NT2/D1 (cell line): ENCODE results near the gene POLR1A.

Experiments used
- DNase-seq: peaks from one replicate; pipeline ENCODE4 v3.0.0-alpha.2; 2011; ENCODE audit warnings: low read depth, low spot score
- H3K27me3 ChIP-seq: 2 replicates; pipeline ENCODE4 v1.6.0; 2011; ENCODE audit warnings: mild to moderate bottlenecking; ENCODE audit not compliant: insufficient read length, insufficient read depth
- H3K36me3 ChIP-seq: 2 replicates; pipeline ENCODE4 v1.6.1; 2011; ENCODE audit warnings: mild to moderate bottlenecking, low read length, mixed read lengths; ENCODE audit not compliant: insufficient read depth, insufficient read length
- H3K4me1 ChIP-seq: 2 replicates; pipeline ENCODE4 v1.5.1; 2011; ENCODE audit not compliant: insufficient read depth, insufficient read length
- H3K4me3 ChIP-seq: 2 replicates; pipeline ENCODE4 v1.5.1; 2011; ENCODE audit warnings: low read depth; ENCODE audit not compliant: insufficient read length
- H3K9ac ChIP-seq: 2 replicates; pipeline ENCODE4 v1.6.0; 2011; ENCODE audit warnings: low read depth; ENCODE audit not compliant: insufficient read length
- H3K9me3 ChIP-seq: 2 replicates; pipeline ENCODE4 v1.5.1; 2011; ENCODE audit warnings: mild to moderate bottlenecking, low read length; ENCODE audit not compliant: insufficient read depth
- SUZ12 ChIP-seq: IDR thresholded peaks from 2 replicates; pipeline ENCODE4 v1.6.1; 2011; ENCODE audit not compliant: insufficient read length, insufficient read depth; ENCODE audit errors: extremely low read depth
- YY1 ChIP-seq: IDR thresholded peaks from 2 replicates; pipeline ENCODE4 v1.6.1; 2011; ENCODE audit not compliant: insufficient read length, insufficient read depth
- ZNF274 ChIP-seq: IDR thresholded peaks from 2 replicates; pipeline ENCODE4 v1.6.1; 2011; ENCODE audit warnings: mild to moderate bottlenecking, low read depth, low read length

The POLR1A gene

GRCh38 chr2:86123328-86123925 is 17.7 kb upstream of the POLR1A start:
- no peak for DNase-seq
- Histone ChIP-seq H3K4me3 (no peak overlapping the region), H3K9ac (no peak overlapping the region), H3K4me1 (no peaks in the 10 kb centered on the region), H3K9me3 (no peaks in the 10 kb centered on the region), H3K27me3 (no peaks in the 10 kb centered on the region), H3K36me3 (peaks cover 90% of the 10 kb centered on the region)
- no peak for TF ChIP-seq SUZ12
- no peak for TF ChIP-seq YY1
- TF ChIP-seq ZNF274: no peak

- TF ChIP-seq ZNF274 (no peak), SUZ12 (no peak), YY1 (no peak)
- Histone ChIP-seq H3K9me3 (no peaks in the 10 kb centered on the region), H3K4me1 (no peaks in the 10 kb centered on the region), H3K27me3 (no peaks in the 10 kb centered on the region), H3K9ac (no peak overlapping the region), H3K36me3 (peaks cover 81% of the 10 kb centered on the region), H3K4me3 (no peak overlapping the region)
- no peak for DNase-seq
Observed at GRCh38 chr2:86118130-86118529, 12.4 kb upstream of the POLR1A start.

- H3K36me3 ChIP-seq: peaks cover 62% of the 10 kb centered on the region
- H3K4me3 ChIP-seq: peak overlapping the region; percentile 95
- no peak for DNase-seq
- peak overlapping the region; percentile 96 for H3K9ac ChIP-seq
- TF ChIP-seq ZNF274 (no peak), SUZ12 (no peak), YY1 (no peak)
- no peaks in the 10 kb centered on the region for H3K4me1 ChIP-seq
- H3K9me3 ChIP-seq: no peaks in the 10 kb centered on the region
- no peaks in the 10 kb centered on the region for H3K27me3 ChIP-seq
Observed at GRCh38 chr2:86107031-86107430, 1.3 kb upstream of the POLR1A start.

GRCh38 chr2:86105969-86106945 is 571 bp upstream of the POLR1A start, which contains the start of gene PTCD3:
PTCD3 (plus strand) TSS chr2:86106235; CDS start chr2:86106248, 13 bp downstream.
- DNase-seq: peak; percentile 94
- peak within 1 kb of the TSS; percentile 96 for H3K9ac ChIP-seq
- no peak for TF ChIP-seq SUZ12
- peak; percentile 86 for TF ChIP-seq YY1
- no peak for TF ChIP-seq ZNF274
- H3K4me1 ChIP-seq: no peaks in the 10 kb centered on the region
- no peaks in the 10 kb centered on the region for H3K27me3 ChIP-seq
- H3K4me3 ChIP-seq: peak within 1 kb of the TSS; percentile 95
- H3K9me3 ChIP-seq: no peaks in the 10 kb centered on the region
- H3K36me3 ChIP-seq: peaks cover 64% of the 10 kb centered on the region

GRCh38 chr2:86102157-86102556 is 3.5 kb downstream of the POLR1A start:
- DNase-seq: no peak
- Histone ChIP-seq H3K4me1 (no peaks in the 10 kb centered on the region), H3K9me3 (no peaks in the 10 kb centered on the region), H3K4me3 (no peak overlapping the region), H3K9ac (no peak overlapping the region), H3K27me3 (no peaks in the 10 kb centered on the region), H3K36me3 (peaks cover 62% of the 10 kb centered on the region)
- no peak for TF ChIP-seq SUZ12
- no peak for TF ChIP-seq YY1
- no peak for TF ChIP-seq ZNF274

- H3K4me1 ChIP-seq: peaks cover 2% of the 10 kb centered on the region
Observed at GRCh38 chr2:86097913-86098312, 7.8 kb downstream of the POLR1A start.

GRCh38 chr2:86097114-86097896 is 8.4 kb downstream of the POLR1A start:
- H3K9me3 ChIP-seq: no peaks in the 10 kb centered on the region
- peaks cover 59% of the 10 kb centered on the region for H3K36me3 ChIP-seq
- H3K27me3 ChIP-seq: no peaks in the 10 kb centered on the region
- peaks cover 2% of the 10 kb centered on the region for H3K4me1 ChIP-seq
- H3K9ac ChIP-seq: no peak overlapping the region
- TF ChIP-seq YY1: no peak
- TF ChIP-seq SUZ12: no peak
- TF ChIP-seq ZNF274: no peak
- no peak overlapping the region for H3K4me3 ChIP-seq
- no peak for DNase-seq

More at GRCh38 chr2:86097913-86098312, 7.8 kb downstream of the POLR1A start:
- Histone ChIP-seq H3K27me3 (no peaks in the 10 kb centered on the region), H3K9me3 (no peaks in the 10 kb centered on the region), H3K36me3 (peaks cover 62% of the 10 kb centered on the region), H3K4me3 (no peak overlapping the region), H3K9ac (no peak overlapping the region)
- DNase-seq: no peak
- TF ChIP-seq ZNF274 (no peak), YY1 (no peak), SUZ12 (no peak)
